Measurements from ENCODE around the gene KRCC1.
"Not testable (repeated sequence)": the region's sequence is repeated elsewhere in the genome, so short reads cannot be mapped to it uniquely, and the experiment has no call there.

The KRCC1 gene

DNA sequence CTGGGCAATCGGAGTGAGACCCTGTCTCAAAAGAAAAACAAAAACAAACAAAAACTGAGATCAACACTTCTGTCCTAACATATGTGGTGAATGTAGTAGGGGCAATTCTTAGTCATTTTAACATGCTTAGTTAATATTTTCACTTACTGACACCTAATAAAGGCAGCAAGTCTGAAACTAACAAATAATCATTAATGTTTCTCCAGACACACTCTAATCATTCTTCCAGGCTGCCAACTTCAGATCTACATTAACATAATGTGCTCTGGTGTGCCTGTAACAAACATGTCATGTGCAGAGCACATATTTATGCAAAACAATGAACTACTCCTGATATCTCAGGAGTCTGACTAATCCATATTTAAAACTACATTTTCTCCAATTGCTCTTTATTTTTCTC lies 6.0 kb downstream of the KRCC1 start:
- Histone ChIP-seq H4K91ac (ENCODE audit: low read depth, low read length) (no peak overlapping the region), H3K4ac (ENCODE audit: low read depth, low read length) (no peak overlapping the region), H3K79me1 (ENCODE audit: low read length) (no peaks in the 10 kb centered on the region), H3K4me1 (ENCODE audit: control insufficient read depth in 1 of 2, insufficient read depth in 2 of 2, low read length in 2 of 2) (peaks cover 6 to 7% of the 10 kb centered on the region in 2 experiments), H2AK5ac (ENCODE audit: low read length) (no peak overlapping the region), H4K8ac (ENCODE audit: low read depth, low read length) (no peak overlapping the region), H2BK12ac (ENCODE audit: low read length) (no peak overlapping the region), H3K27ac (ENCODE audit: low read depth, low read length) (no peak overlapping the region), H3K14ac (ENCODE audit: low read length) (no peak overlapping the region), H3K23ac (ENCODE audit: low read length) (no peak overlapping the region), H3K79me2 (ENCODE audit: control insufficient read depth, insufficient read depth, low read length, poor library complexity) (peaks cover 2% of the 10 kb centered on the region), H3K9ac (ENCODE audit: low read length) (no peak overlapping the region), H2BK120ac (ENCODE audit: insufficient read depth, low read length, poor library complexity) (no peak overlapping the region), H2BK5ac (ENCODE audit: low read depth, low read length, poor library complexity) (no peak overlapping the region), H3K36me3 (ENCODE audit: control insufficient read depth in 1 of 2, insufficient read depth in 2 of 2, low read length in 2 of 2) (peaks cover 0 to 2% of the 10 kb centered on the region in 2 experiments), H3K27me3 (ENCODE audit: insufficient read depth, low read length) (no peaks in the 10 kb centered on the region), H2AFZ (ENCODE audit: insufficient read depth, low read length, poor library complexity) (no peak overlapping the region), H3K18ac (ENCODE audit: low read length) (no peak overlapping the region), H3K9me3 (ENCODE audit: insufficient read depth, low read depth, low read length) (no peaks in the 10 kb centered on the region), H3K4me3 (ENCODE audit: low read depth, low read length) (no peak overlapping the region), H3K4me2 (ENCODE audit: low read length) (no peak overlapping the region), H4K12ac (ENCODE audit: low read depth, low read length) (no peak overlapping the region)
- DNase-seq, result no peak
- WGBS (ENCODE audit: extremely low coverage, insufficient coverage, insufficient read length), result no CpG with 5 or more reads among the region's 1 CpG

DNA sequence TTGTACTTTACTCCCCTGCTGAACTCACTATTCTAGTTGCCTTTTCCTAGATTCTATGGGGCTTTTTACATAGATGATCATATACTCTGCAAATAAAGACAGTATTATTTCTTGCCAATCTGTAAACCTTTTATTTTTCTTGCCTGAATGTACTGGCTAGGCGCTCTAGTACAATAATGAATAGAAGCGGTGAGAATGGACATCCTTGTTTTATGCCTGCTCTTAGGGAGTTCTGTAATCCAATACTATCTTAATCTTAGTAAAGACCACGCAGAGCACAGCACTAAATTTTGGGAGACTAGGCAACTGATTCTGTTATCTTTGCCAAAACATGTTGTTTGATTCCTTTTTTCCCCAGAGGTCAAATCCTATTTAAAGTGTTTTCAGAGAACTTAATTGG lies 7.0 kb downstream of the KRCC1 start:
- peaks cover 0 to 2% of the 10 kb centered on the region in 2 experiments for H3K36me3 ChIP-seq (ENCODE audit: control insufficient read depth in 1 of 2, insufficient read depth in 2 of 2, low read length in 2 of 2)
- no peak overlapping the region for H2AK5ac ChIP-seq (ENCODE audit: low read length)
- DNase-seq, result no peak
- no peak overlapping the region for H3K23ac ChIP-seq (ENCODE audit: low read length)
- no peak overlapping the region for H3K4me2 ChIP-seq (ENCODE audit: low read length)
- H3K9ac ChIP-seq (ENCODE audit: low read length), result no peak overlapping the region
- no peak overlapping the region for H4K8ac ChIP-seq (ENCODE audit: low read depth, low read length)
- no peak overlapping the region for H2BK120ac ChIP-seq (ENCODE audit: insufficient read depth, low read length, poor library complexity)
- H4K91ac ChIP-seq (ENCODE audit: low read depth, low read length), result no peak overlapping the region
- no peaks in the 10 kb centered on the region for H3K79me2 ChIP-seq (ENCODE audit: control insufficient read depth, insufficient read depth, low read length, poor library complexity)
- H3K4me3 ChIP-seq (ENCODE audit: low read depth, low read length), result no peak overlapping the region
- no peak overlapping the region for H3K18ac ChIP-seq (ENCODE audit: low read length)
- H3K9me3 ChIP-seq (ENCODE audit: insufficient read depth, low read depth, low read length), result no peaks in the 10 kb centered on the region
- H3K4me1 ChIP-seq (ENCODE audit: control insufficient read depth in 1 of 2, insufficient read depth in 2 of 2, low read length in 2 of 2), result no peaks in the 10 kb centered on the region
- no peak overlapping the region for H2BK5ac ChIP-seq (ENCODE audit: low read depth, low read length, poor library complexity)
- H3K4ac ChIP-seq (ENCODE audit: low read depth, low read length), result no peak overlapping the region
- no peak overlapping the region for H2AFZ ChIP-seq (ENCODE audit: insufficient read depth, low read length, poor library complexity)
- no peak overlapping the region for H2BK12ac ChIP-seq (ENCODE audit: low read length)
- no peak overlapping the region for H3K14ac ChIP-seq (ENCODE audit: low read length)
- H3K27me3 ChIP-seq (ENCODE audit: insufficient read depth, low read length), result no peaks in the 10 kb centered on the region
- WGBS (ENCODE audit: extremely low coverage, insufficient coverage, insufficient read length), result no CpG with 5 or more reads among the region's 3 CpGs
- no peak overlapping the region for H3K27ac ChIP-seq (ENCODE audit: low read depth, low read length)
- no peak overlapping the region for H4K12ac ChIP-seq (ENCODE audit: low read depth, low read length)
- no peaks in the 10 kb centered on the region for H3K79me1 ChIP-seq (ENCODE audit: low read length)

DNA sequence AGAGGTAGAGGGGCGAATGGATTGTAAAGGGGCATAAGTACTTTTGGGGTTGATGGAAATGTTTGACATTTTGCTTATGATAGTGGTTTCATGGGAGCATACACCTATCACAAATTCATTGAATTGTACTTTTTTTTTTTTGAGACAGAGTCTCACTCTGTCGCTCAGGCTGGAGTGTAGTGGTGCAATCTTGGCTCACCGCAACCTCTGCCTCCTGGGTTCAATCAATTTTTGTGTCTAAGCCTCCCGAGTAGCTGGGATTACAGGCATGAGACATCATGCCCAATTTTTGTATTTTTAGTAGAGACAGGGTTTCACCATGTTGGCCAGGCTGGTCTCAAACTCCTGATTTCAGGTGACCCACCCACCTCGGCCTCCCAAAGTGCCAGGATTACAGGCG lies 10.0 kb downstream of the KRCC1 start:
- H4K12ac ChIP-seq (ENCODE audit: low read depth, low read length); H3K79me2 ChIP-seq (ENCODE audit: control insufficient read depth, insufficient read depth, low read length, poor library complexity); H3K4me2 ChIP-seq (ENCODE audit: low read length); H3K4me3 ChIP-seq (ENCODE audit: low read depth, low read length); H3K18ac ChIP-seq (ENCODE audit: low read length); H3K4ac ChIP-seq (ENCODE audit: low read depth, low read length); H3K9me3 ChIP-seq (ENCODE audit: insufficient read depth, low read depth, low read length); H2AFZ ChIP-seq (ENCODE audit: insufficient read depth, low read length, poor library complexity); H3K79me1 ChIP-seq (ENCODE audit: low read length); H4K8ac ChIP-seq (ENCODE audit: low read depth, low read length); DNase-seq; H3K4me1 ChIP-seq (ENCODE audit: control insufficient read depth in 1 of 2, insufficient read depth in 2 of 2, low read length in 2 of 2); H2BK12ac ChIP-seq (ENCODE audit: low read length); H3K9ac ChIP-seq (ENCODE audit: low read length); H3K27me3 ChIP-seq (ENCODE audit: insufficient read depth, low read length); H4K91ac ChIP-seq (ENCODE audit: low read depth, low read length); H3K14ac ChIP-seq (ENCODE audit: low read length); H3K27ac ChIP-seq (ENCODE audit: low read depth, low read length); H2BK5ac ChIP-seq (ENCODE audit: low read depth, low read length, poor library complexity); H2AK5ac ChIP-seq (ENCODE audit: low read length); H2BK120ac ChIP-seq (ENCODE audit: insufficient read depth, low read length, poor library complexity); H3K36me3 ChIP-seq (ENCODE audit: control insufficient read depth in 1 of 2, insufficient read depth in 2 of 2, low read length in 2 of 2); H3K23ac ChIP-seq (ENCODE audit: low read length): not testable (repeated sequence)
- WGBS (ENCODE audit: extremely low coverage, insufficient coverage, insufficient read length), result no CpG with 5 or more reads among the region's 6 CpGs

DNA sequence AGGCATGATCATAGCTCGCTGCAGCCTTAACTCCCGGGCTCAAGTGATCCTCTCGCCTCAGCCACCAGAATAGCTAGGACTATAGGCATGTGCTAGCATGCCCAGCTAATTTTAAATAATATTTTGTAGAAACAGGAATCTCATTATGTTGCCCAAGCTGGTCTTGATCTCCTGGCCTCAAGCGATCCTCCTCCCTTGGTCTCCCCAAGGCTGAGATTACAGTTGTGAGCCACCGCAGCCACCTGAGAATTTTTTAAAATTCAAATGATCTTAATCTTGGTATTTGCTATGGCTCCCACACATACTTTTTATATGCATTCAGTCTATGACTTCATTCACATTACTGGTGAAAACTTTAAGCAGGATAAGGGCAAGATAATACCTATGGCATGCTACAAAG lies 13.1 kb downstream of the KRCC1 start:
- H3K27me3 ChIP-seq (ENCODE audit: insufficient read depth, low read length), result no peaks in the 10 kb centered on the region
- H2AFZ ChIP-seq (ENCODE audit: insufficient read depth, low read length, poor library complexity), result no peak overlapping the region
- no peaks in the 10 kb centered on the region for H3K79me2 ChIP-seq (ENCODE audit: control insufficient read depth, insufficient read depth, low read length, poor library complexity)
- WGBS (ENCODE audit: extremely low coverage, insufficient coverage, insufficient read length), result no CpG with 5 or more reads among the region's 5 CpGs
- no peak overlapping the region for H4K8ac ChIP-seq (ENCODE audit: low read depth, low read length)
- no peak overlapping the region for H3K14ac ChIP-seq (ENCODE audit: low read length)
- peaks cover 0 to 4% of the 10 kb centered on the region in 2 experiments for H3K4me1 ChIP-seq (ENCODE audit: control insufficient read depth in 1 of 2, insufficient read depth in 2 of 2, low read length in 2 of 2)
- no peak overlapping the region for H3K23ac ChIP-seq (ENCODE audit: low read length)
- H3K9ac ChIP-seq (ENCODE audit: low read length), result no peak overlapping the region
- no peak overlapping the region for H2BK5ac ChIP-seq (ENCODE audit: low read depth, low read length, poor library complexity)
- DNase-seq, result peak; percentile 80 to 92
- no peaks in the 10 kb centered on the region for H3K79me1 ChIP-seq (ENCODE audit: low read length)
- no peak overlapping the region for H2BK12ac ChIP-seq (ENCODE audit: low read length)
- no peak overlapping the region for H2AK5ac ChIP-seq (ENCODE audit: low read length)
- H3K4me2 ChIP-seq (ENCODE audit: low read length), result no peak overlapping the region
- peak overlapping the region; percentile 45 for H3K18ac ChIP-seq (ENCODE audit: low read length)
- H4K91ac ChIP-seq (ENCODE audit: low read depth, low read length), result no peak overlapping the region
- no peaks in the 10 kb centered on the region for H3K9me3 ChIP-seq (ENCODE audit: insufficient read depth, low read depth, low read length)
- no peak overlapping the region for H3K4me3 ChIP-seq (ENCODE audit: low read depth, low read length)
- H2BK120ac ChIP-seq (ENCODE audit: insufficient read depth, low read length, poor library complexity), result no peak overlapping the region
- H3K36me3 ChIP-seq (ENCODE audit: control insufficient read depth in 1 of 2, insufficient read depth in 2 of 2, low read length in 2 of 2), result no peaks in the 10 kb centered on the region
- H4K12ac ChIP-seq (ENCODE audit: low read depth, low read length), result no peak overlapping the region
- H3K4ac ChIP-seq (ENCODE audit: low read depth, low read length), result no peak overlapping the region
- no peak overlapping the region for H3K27ac ChIP-seq (ENCODE audit: low read depth, low read length)

Data from trophoblast cell (in vitro differentiated cells and primary cell).